HepG2 (cell line): ENCODE results near the gene DDN. TPM values are rescaled to one million over a fixed set of nuclear protein-coding genes. Genes with fewer than 3 reads are reported as not detected.

ENCODE experiments used
- ATAC-seq: fragments of 200-7000 bp; cut with Tn5 transposase; 3 replicates; pipeline ENCODE4 v1.9.1; 2020; ENCODE audit warnings: mild to moderate bottlenecking, moderate library complexity
- BruUV-seq: library from RNA; stranded (reverse); fragments of 400-500 nt; replicated peaks from 2 replicates; lab custom pipeline; 2021; lab: Mats Ljungman, UMichigan
- CTCF ChIA-PET: fragments of 300-600 bp; formaldehyde crosslinking; extraction: SDS; loops from one replicate; lab custom pipeline; 2021; ENCODE audit warnings: low total read pairs, inconsistent platforms, low intra/inter-chr PET ratio; lab: Yijun Ruan, JAX
- POLR2A ChIA-PET: fragments of 350-600 bp; sonication (Branson Sonifier 250); formaldehyde crosslinking; loops from one replicate; lab custom pipeline; 2020; ENCODE audit warnings: antibody characterized with exemption, inconsistent platforms; lab: Yijun Ruan, JAX
- DNase-seq: peaks from one replicate; pipeline ENCODE4 v3.0.0-alpha.2; 2015; ENCODE audit warnings: low spot score
- FAIRE-seq: peaks from 3 replicates; lab custom pipeline; 2011; peaks lifted over from hg19 to GRCh38; lab: Jason Lieb, UNC
- H2AFZ ChIP-seq: one replicate; pipeline ENCODE4 v1.6.1; 2011; ENCODE audit warnings: low read length, inconsistent platforms
- H3K27ac ChIP-seq: fragments of 300-600 bp; 3 replicates; pipeline ENCODE4 v1.8.0; 2011; ENCODE audit warnings: mixed run types, mild to moderate bottlenecking, mixed read lengths, low read length, inconsistent platforms; ENCODE audit not compliant: insufficient read depth; ENCODE audit errors: extremely low read length
- H3K27me3 ChIP-seq, 2 experiments: fragments of 200-600 bp in 1 of 2; 2 replicates in 1 of 2; 3 replicates in 1 of 2; pipeline versions ENCODE4 v1.6.0 to v1.8.0; 2011; ENCODE audit warnings: low read length in 2 of 2, mild to moderate bottlenecking in 2 of 2, moderate library complexity in 2 of 2, inconsistent platforms in 1 of 2; ENCODE audit not compliant: insufficient read depth in 2 of 2, control insufficient read depth in 1 of 2
- H3K36me3 ChIP-seq, 2 experiments: fragments of 200-600 bp in 1 of 2; replicated peaks in 1 of 2; 2 replicates in 1 of 2; 3 replicates in 1 of 2; pipeline versions ENCODE4 v1.5.1 to v1.8.0; 2011; ENCODE audit warnings: low read length in 2 of 2, inconsistent platforms in 1 of 2; ENCODE audit not compliant: insufficient read depth in 2 of 2, control insufficient read depth in 1 of 2
- H3K4me1 ChIP-seq: 2 replicates; pipeline ENCODE4 v1.5.1; 2012; ENCODE audit warnings: low read length, inconsistent platforms; ENCODE audit not compliant: insufficient read depth
- H3K4me2 ChIP-seq: 2 replicates; pipeline ENCODE4 v1.6.0; 2011; ENCODE audit warnings: low read depth, low read length, inconsistent platforms
- H3K4me3 ChIP-seq, 3 experiments: fragments of 200-600 bp in 1 of 3; sonication (generic), shearing (Covaris generic) in 1 of 3; replicated peaks in 1 of 3; 2 replicates each; pipeline ENCODE4 v1.5.1; 2011 to 2016; ENCODE audit warnings: low read length in 3 of 3, inconsistent platforms in 2 of 3, low read depth in 2 of 3, mild to moderate bottlenecking in 2 of 3, control low read depth in 1 of 3, mixed read lengths in 1 of 3; ENCODE audit not compliant: insufficient read depth in 1 of 3
- H3K79me2 ChIP-seq: one replicate; pipeline ENCODE4 v1.6.1; 2011; ENCODE audit warnings: low read length, inconsistent platforms; ENCODE audit not compliant: insufficient read depth
- H3K9ac ChIP-seq: 2 replicates; pipeline ENCODE4 v1.6.0; 2011; ENCODE audit warnings: mild to moderate bottlenecking, low read depth, low read length, inconsistent platforms; ENCODE audit not compliant: insufficient read depth
- H3K9me3 ChIP-seq: 2 replicates; pipeline ENCODE4 v1.5.1; 2012; ENCODE audit warnings: mild to moderate bottlenecking, low read length
- H4K20me1 ChIP-seq: 2 replicates; pipeline ENCODE4 v1.6.0; 2011; ENCODE audit warnings: inconsistent platforms, mild to moderate bottlenecking, low read length, moderate library complexity; ENCODE audit not compliant: insufficient read depth
- CEBPB ChIP-seq: IDR thresholded peaks from 2 replicates; pipeline ENCODE4 v1.6.1; 2011; ENCODE audit warnings: low read depth, low read length, improper control_type of control experiment, borderline replicate concordance
- GPBP1L1 ChIP-seq: sonication (generic); formaldehyde crosslinking; IDR thresholded peaks from 2 replicates; pipeline ENCODE4 v1.5.0; 2020; ENCODE audit warnings: mild to moderate bottlenecking, missing genetic modification reagents
- PATZ1 ChIP-seq: sonication (generic); formaldehyde crosslinking; IDR thresholded peaks from 2 replicates; pipeline ENCODE4 v1.4.0; 2020; ENCODE audit warnings: missing genetic modification reagents
- SNAPC4 ChIP-seq: sonication (generic); formaldehyde crosslinking; IDR thresholded peaks from 2 replicates; pipeline ENCODE4 v1.4.0; 2020; ENCODE audit warnings: mild to moderate bottlenecking, missing genetic modification reagents
- ZFP91 ChIP-seq: sonication (generic); formaldehyde crosslinking; IDR thresholded peaks from 2 replicates; pipeline ENCODE4 v1.9.0; 2022; ENCODE audit warnings: missing genetic modification reagents, mild to moderate bottlenecking, borderline replicate concordance
- WGBS: methylation state at CpG from one replicate; pipeline ENCODE4 v1.1.6; 2017; ENCODE audit warnings: low lambda C conversion rate; 5-methylcytosine and 5-hydroxymethylcytosine counted together
- in situ Hi-C: cut with HindIII; loops from 2 replicates; pipeline ENCODE4 v1.10.0; 2017; ENCODE audit warnings: low pct_unique_long_range_greater_than_20kb; ENCODE audit not compliant: extremely low pct_ligation_motif_present
- intact Hi-C: fragments of 100-400 bp; cut with micrococcal nuclease; formaldehyde crosslinking; loops from one replicate; pipeline ENCODE4 v1.10.0; 2022; ENCODE audit not compliant: unreplicated experiment
- polyA plus RNA-seq, 8 experiments: library from polyadenylated mRNA; depleted of rRNA in 3 of 8; stranded (reverse) in 7 of 8; unstranded in 1 of 8; fragments of >200 nt; fragmentation: Illumina TruSeq in 4 of 8; extraction: Trizol in 4 of 8; gene quantifications; 2 replicates each; pipeline versions ENCODE4 v1.2.1 to v1.2.3, GENCODE V29; 2011 to 2016; ENCODE audit warnings: low read depth in 4 of 8, missing spikeins in 1 of 8, mixed read lengths in 1 of 8; ENCODE audit not compliant: insufficient read depth in 1 of 8
- total RNA-seq, 5 experiments: library from RNA; depleted of rRNA; stranded (reverse); fragments of >200 nt; fragmentation: Illumina TruSeq; extraction: Trizol; gene quantifications; 2 replicates each; pipeline ENCODE4 v1.2.3, GENCODE V29; 2016; ENCODE audit warnings: low read depth in 1 of 5

The DDN gene
- total and polyA plus RNA-seq, 2 of the 13 experiments (the other 11 are each of a cell fraction or from before 2014, with no cell fraction given) = 0.24 to 0.53 TPM

- in situ Hi-C loops = no loop called here
- intact Hi-C loops = no loop called here
- peaks cover 9% of the 10 kb centered on the region; the same call in 1 of the 2 replicates for H4K20me1 ChIP-seq
- H3K9ac ChIP-seq = no peak overlapping the region
- ChIA-PET CTCF (interaction anchor here (1.2 to 2.7 kb wide), 2 partner anchors 15 to 22 kb away, joined by 6 to 11 read pairs; no protein-coding TSS in a partner anchor), POLR2A (interaction anchor here (1.2 kb wide), 1 partner anchor 16 kb away, joined by 3 read pairs; the partner anchor contains the start of gene ARF3)
- no peak overlapping the region for H3K27ac ChIP-seq
- H3K27me3 ChIP-seq = peaks cover 26 to 79% of the 10 kb centered on the region in 2 experiments
- DNase-seq (peak; percentile 39), FAIRE-seq (no peak), ATAC-seq (peak; percentile 52)
- no peak overlapping the region for H3K4me2 ChIP-seq
- H3K9me3 ChIP-seq = no peaks in the 10 kb centered on the region
- TF ChIP-seq SNAPC4 (CRISPR knock-in tag) (no peak), PATZ1 (CRISPR knock-in tag) (0 out of 2 replicates have a peak, but pooled peaks have one; percentile 14), ZFP91 (CRISPR knock-in tag) (0 out of 2 replicates have a peak, but pooled peaks have one; percentile 23), CEBPB (peak; percentile 12; the same call in 1 of the 2 replicates), GPBP1L1 (CRISPR knock-in tag) (no peak)
- peaks cover 67% of the 10 kb centered on the region for H3K4me1 ChIP-seq
- WGBS = 0% methylated on average over 2 of the region's 12 CpGs
- H3K36me3 ChIP-seq = no peaks in the 10 kb centered on the region
- H2AFZ ChIP-seq = no peak overlapping the region
- no peak overlapping the region; a peak in 1 of 6 replicates for H3K4me3 ChIP-seq
- H3K79me2 ChIP-seq = no peaks in the 10 kb centered on the region
- BruUV-seq = no TSS peak
Measured at GRCh38 chr12:48973531-48973930, 25.6 kb downstream of the DDN start.
